Measurements from ENCODE around the gene CAPN5.

The CAPN5 gene

GRCh38 chr11:77109236-77110019 lies 42.7 kb downstream of the CAPN5 start:
- DNase-seq (ENCODE audit: low read depth, low spot score) = no peak
- no peak overlapping the region for H3K4me3 ChIP-seq (ENCODE audit: low read length)

- no peak for DNase-seq (ENCODE audit: low read depth, low spot score)
These were observed 44.1 kb downstream of the CAPN5 start for GRCh38 chr11:77110836-77111235.

GRCh38 chr11:77111277-77111676 lies 44.5 kb downstream of the CAPN5 start:
- H3K4me3 ChIP-seq (ENCODE audit: low read length) = no peak overlapping the region
- DNase-seq (ENCODE audit: low read depth, low spot score) = no peak

More at GRCh38 chr11:77110836-77111235, 44.1 kb downstream of the CAPN5 start:
- no peak overlapping the region for H3K4me3 ChIP-seq (ENCODE audit: low read length)

GRCh38 chr11:77111946-77112345 lies 45.2 kb downstream of the CAPN5 start:
- no peak for DNase-seq (ENCODE audit: low read depth, low spot score)
- H3K4me3 ChIP-seq (ENCODE audit: low read length) = no peak overlapping the region

- DNase-seq (ENCODE audit: low read depth, low spot score) = no peak
- H3K4me3 ChIP-seq (ENCODE audit: low read length) = no peak overlapping the region
These were observed 46.0 kb downstream of the CAPN5 start for GRCh38 chr11:77112641-77113381.

- no peak for DNase-seq (ENCODE audit: low read depth, low spot score)
- no peak overlapping the region for H3K4me3 ChIP-seq (ENCODE audit: low read length)
These were observed 46.8 kb downstream of the CAPN5 start for GRCh38 chr11:77113382-77114088.

- H3K4me3 ChIP-seq (ENCODE audit: low read length) = no peak overlapping the region
- no peak for DNase-seq (ENCODE audit: low read depth, low spot score)
These were observed 47.3 kb downstream of the CAPN5 start for GRCh38 chr11:77114089-77114463.

GRCh38 chr11:77115181-77115611 lies 48.4 kb downstream of the CAPN5 start:
- H3K4me3 ChIP-seq (ENCODE audit: low read length) = no peak overlapping the region
- no peak for DNase-seq (ENCODE audit: low read depth, low spot score)

- H3K4me3 ChIP-seq (ENCODE audit: low read length) = no peak overlapping the region
- no peak for DNase-seq (ENCODE audit: low read depth, low spot score)
These were observed 49.2 kb downstream of the CAPN5 start for GRCh38 chr11:77115956-77116355.

- no peak for DNase-seq (ENCODE audit: low read depth, low spot score)
These were observed 50.7 kb downstream of the CAPN5 start for GRCh38 chr11:77117492-77117891.

GRCh38 chr11:77118086-77118485 lies 51.3 kb downstream of the CAPN5 start:
- DNase-seq (ENCODE audit: low read depth, low spot score) = no peak
- no peak overlapping the region for H3K4me3 ChIP-seq (ENCODE audit: low read length)

More at GRCh38 chr11:77117492-77117891, 50.7 kb downstream of the CAPN5 start:
- H3K4me3 ChIP-seq (ENCODE audit: low read length) = no peak overlapping the region

GRCh38 chr11:77118971-77119370 lies 52.2 kb downstream of the CAPN5 start:
- no peak for DNase-seq (ENCODE audit: low read depth, low spot score)
- H3K4me3 ChIP-seq (ENCODE audit: low read length) = no peak overlapping the region

GRCh38 chr11:77119531-77119936 lies 52.8 kb downstream of the CAPN5 start:
- H3K4me3 ChIP-seq (ENCODE audit: low read length) = no peak overlapping the region
- no peak for DNase-seq (ENCODE audit: low read depth, low spot score)

- no peak for DNase-seq (ENCODE audit: low read depth, low spot score)
These were observed 53.8 kb downstream of the CAPN5 start for GRCh38 chr11:77120571-77120970.

GRCh38 chr11:77121096-77121640 lies 54.4 kb downstream of the CAPN5 start:
- no peak overlapping the region for H3K4me3 ChIP-seq (ENCODE audit: low read length)
- DNase-seq (ENCODE audit: low read depth, low spot score) = no peak

More at GRCh38 chr11:77120571-77120970, 53.8 kb downstream of the CAPN5 start:
- no peak overlapping the region for H3K4me3 ChIP-seq (ENCODE audit: low read length)

- DNase-seq (ENCODE audit: low read depth, low spot score) = no peak
- no peak overlapping the region for H3K4me3 ChIP-seq (ENCODE audit: low read length)
These were observed 55.3 kb downstream of the CAPN5 start for GRCh38 chr11:77121876-77122575.

GRCh38 chr11:77122576-77123212 lies 55.9 kb downstream of the CAPN5 start:
- no peak for DNase-seq (ENCODE audit: low read depth, low spot score)
- H3K4me3 ChIP-seq (ENCODE audit: low read length) = no peak overlapping the region

- no peak for DNase-seq (ENCODE audit: low read depth, low spot score)
These were observed 56.8 kb downstream of the CAPN5 start for GRCh38 chr11:77123591-77123990.

More at GRCh38 chr11:77123591-77123990, 56.8 kb downstream of the CAPN5 start:
- no peak overlapping the region for H3K4me3 ChIP-seq (ENCODE audit: low read length)

All from Jurkat, Clone E6-1 (cell line).